ENCODE measurements around the gene CDHR1. TPM values are rescaled to one million over a fixed set of nuclear protein-coding genes. Genes with fewer than 3 reads are reported as not detected.

The CDHR1 gene
- polyA plus RNA-seq, 1 of the 3 experiments (the other 2 are of a cell fraction): 0.02 TPM

GRCh38 chr10:84176836-84177474, 17.4 kb upstream of the CDHR1 start:
- Histone ChIP-seq H3K4me1 (ENCODE audit: control insufficient read depth in 1 of 2, insufficient read depth in 2 of 2, low read depth in 1 of 2, low read length in 1 of 2) (peaks cover 0 to 8% of the 10 kb centered on the region in 2 experiments; a peak in 1 of 4 replicates), H3K79me2 (ENCODE audit: insufficient read depth) (no peaks in the 10 kb centered on the region), H3K4me3 (ENCODE audit: low read depth in 2 of 2, low read length in 1 of 2) (no peak overlapping the region), H3K27me3 (ENCODE audit: insufficient read depth) (no peaks in the 10 kb centered on the region), H3K9me3 (no peaks in the 10 kb centered on the region), H3K36me3 (replicated peaks in 1 of 2; ENCODE audit: control insufficient read depth in 1 of 2, insufficient read depth in 2 of 2, low read length in 1 of 2) (no peaks in the 10 kb centered on the region), H2AFZ (ENCODE audit: low read depth) (no peak overlapping the region), H3K9ac (no peak overlapping the region), H3K27ac (ENCODE audit: low read depth in 2 of 2, low read length in 1 of 2) (no peak overlapping the region), H3K4me2 (no peak overlapping the region), H3F3A (replicated peaks; ENCODE audit: insufficient read depth) (no peaks in the 10 kb centered on the region), H3K9me2 (no peaks in the 10 kb centered on the region), H4K20me1 (ENCODE audit: insufficient read depth) (no peaks in the 10 kb centered on the region)
- no CpG with 5 or more reads among the region's 4 CpGs for WGBS (ENCODE audit: low lambda C conversion rate)
- no peak for DNase-seq
- ChIA-PET CTCF (interaction anchor here (1.1 kb wide), 1 partner anchor 28 kb away, joined by 4 read pairs; no protein-coding TSS in a partner anchor), POLR2A (interaction anchor here (0.9 kb wide), 1 partner anchor 9 kb away, joined by 3 read pairs; no protein-coding TSS in a partner anchor)
- TF ChIP-seq FOSL2 (IDR thresholded peaks at IDR 0.05; ENCODE audit: borderline replicate concordance, low read depth) (no peak), PBX3 (IDR thresholded peaks at IDR 0.05) (no peak)

DNA sequence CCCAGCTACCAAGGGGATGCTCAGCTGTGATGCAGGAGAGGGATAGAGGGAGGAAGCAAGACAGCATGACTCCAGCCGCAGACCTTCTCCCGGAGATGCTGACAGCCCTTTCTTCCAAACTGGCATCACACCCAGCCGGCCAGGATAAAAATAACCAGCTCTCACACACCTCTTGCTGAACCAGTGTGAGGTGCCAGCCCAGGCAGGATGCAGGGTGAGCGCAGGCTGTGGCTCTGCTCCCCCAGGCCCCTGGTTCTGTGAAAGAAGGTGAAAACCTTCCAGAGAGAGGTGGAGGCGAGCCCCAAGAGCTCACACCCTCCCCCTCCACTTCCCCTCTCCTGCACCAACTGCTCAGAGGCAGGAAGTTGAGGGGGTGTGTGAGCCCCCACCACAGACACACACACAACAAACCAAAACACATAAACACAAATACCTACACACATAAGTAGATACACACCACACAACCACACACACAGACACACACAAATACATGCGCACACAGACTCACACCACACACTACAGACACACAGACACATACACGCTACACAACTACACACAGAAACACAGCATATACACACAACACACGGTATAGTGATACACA, 16.7 kb upstream of the CDHR1 start:
- Histone ChIP-seq H4K20me1 (ENCODE audit: insufficient read depth) (no peaks in the 10 kb centered on the region), H3K27ac (ENCODE audit: low read depth in 2 of 2, low read length in 1 of 2) (no peak overlapping the region), H3K36me3 (replicated peaks in 1 of 2; ENCODE audit: control insufficient read depth in 1 of 2, insufficient read depth in 2 of 2, low read length in 1 of 2) (no peaks in the 10 kb centered on the region), H3K4me2 (no peak overlapping the region), H3K4me3 (ENCODE audit: low read depth in 2 of 2, low read length in 1 of 2) (no peak overlapping the region), H3K79me2 (ENCODE audit: insufficient read depth) (no peaks in the 10 kb centered on the region), H3K9me2 (no peaks in the 10 kb centered on the region), H2AFZ (ENCODE audit: low read depth) (no peak overlapping the region), H3K27me3 (ENCODE audit: insufficient read depth) (no peaks in the 10 kb centered on the region), H3K9me3 (no peaks in the 10 kb centered on the region), H3F3A (replicated peaks; ENCODE audit: insufficient read depth) (no peaks in the 10 kb centered on the region), H3K4me1 (ENCODE audit: control insufficient read depth in 1 of 2, insufficient read depth in 2 of 2, low read depth in 1 of 2, low read length in 1 of 2) (peaks cover 0 to 8% of the 10 kb centered on the region in 2 experiments; a peak in 1 of 4 replicates), H3K9ac (no peak overlapping the region)
- WGBS (ENCODE audit: low lambda C conversion rate): 76% methylated on average over 8 of the region's 8 CpGs
- DNase-seq: no peak
- ChIA-PET CTCF (interaction anchor here (1.1 kb wide), 1 partner anchor 27 kb away, joined by 4 read pairs; no protein-coding TSS in a partner anchor), POLR2A (interaction anchor here (0.9 kb wide), 1 partner anchor 8 kb away, joined by 3 read pairs; no protein-coding TSS in a partner anchor)
- TF ChIP-seq, protein P1, sequence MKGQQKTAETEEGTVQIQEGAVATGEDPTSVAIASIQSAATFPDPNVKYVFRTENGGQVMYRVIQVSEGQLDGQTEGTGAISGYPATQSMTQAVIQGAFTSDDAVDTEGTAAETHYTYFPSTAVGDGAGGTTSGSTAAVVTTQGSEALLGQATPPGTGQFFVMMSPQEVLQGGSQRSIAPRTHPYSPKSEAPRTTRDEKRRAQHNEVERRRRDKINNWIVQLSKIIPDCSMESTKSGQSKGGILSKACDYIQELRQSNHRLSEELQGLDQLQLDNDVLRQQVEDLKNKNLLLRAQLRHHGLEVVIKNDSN (IDR thresholded peaks at IDR 0.05; ENCODE audit: borderline replicate concordance, low read depth): no peak
- TF ChIP-seq CHD2 (IDR thresholded peaks at IDR 0.05; ENCODE audit: low read length, partially characterized antibody): no peak
- TF ChIP-seq CTCF (IDR thresholded peaks at IDR 0.05): no peak
- TF ChIP-seq REST (IDR thresholded peaks at IDR 0.05; ENCODE audit: low read depth, low read length): no peak
- no peak for TF ChIP-seq NRF1 (IDR thresholded peaks at IDR 0.05; ENCODE audit: low read depth, low read length)
- no peak for TF ChIP-seq RAD21 (IDR thresholded peaks at IDR 0.05; ENCODE audit: low read length)
- no peak for TF ChIP-seq TEAD4 (IDR thresholded peaks at IDR 0.05; ENCODE audit: borderline replicate concordance, insufficient read depth)
- TF ChIP-seq POLR2AphosphoS5 (IDR thresholded peaks at IDR 0.05; ENCODE audit: low read depth, low read length): no peak
- TF ChIP-seq YY1 (IDR thresholded peaks at IDR 0.05; ENCODE audit: low read depth): no peak
- no peak for TF ChIP-seq SMC3 (IDR thresholded peaks at IDR 0.05; ENCODE audit: low read depth, low read length)
- no peak for TF ChIP-seq FOXM1 (IDR thresholded peaks at IDR 0.05; ENCODE audit: low read depth)
- no peak for TF ChIP-seq PBX3 (IDR thresholded peaks at IDR 0.05)
- no peak for TF ChIP-seq NFIC (IDR thresholded peaks at IDR 0.05; ENCODE audit: borderline replicate concordance)
- TF ChIP-seq, protein P2, sequence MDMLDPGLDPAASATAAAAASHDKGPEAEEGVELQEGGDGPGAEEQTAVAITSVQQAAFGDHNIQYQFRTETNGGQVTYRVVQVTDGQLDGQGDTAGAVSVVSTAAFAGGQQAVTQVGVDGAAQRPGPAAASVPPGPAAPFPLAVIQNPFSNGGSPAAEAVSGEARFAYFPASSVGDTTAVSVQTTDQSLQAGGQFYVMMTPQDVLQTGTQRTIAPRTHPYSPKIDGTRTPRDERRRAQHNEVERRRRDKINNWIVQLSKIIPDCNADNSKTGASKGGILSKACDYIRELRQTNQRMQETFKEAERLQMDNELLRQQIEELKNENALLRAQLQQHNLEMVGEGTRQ (IDR thresholded peaks at IDR 0.05; ENCODE audit: borderline replicate concordance, low read depth, low read length): no peak
- no peak for TF ChIP-seq MXI1 (IDR thresholded peaks at IDR 0.05; ENCODE audit: low read depth, low read length)

Measured in SK-N-SH (cell line).